DMS53 treated with DMSO at 0.1 percent for 48 hours (cell line): ENCODE data around the gene LARGE1.
"Not testable (repeated sequence)": the region's sequence is repeated elsewhere in the genome, so short reads cannot be mapped to it uniquely, and the experiment has no call there.

ENCODE experiments used
- DNase-seq: peaks from one replicate; lab custom pipeline; 2025; ENCODE audit not compliant: unreplicated experiment; lab: John Stamatoyannopoulos, UW

The LARGE1 gene

GRCh38 chr22:33389936-33390335 is 530.3 kb downstream of the LARGE1 start:
- no peak for DNase-seq

GRCh38 chr22:33386270-33386669 is 534.0 kb downstream of the LARGE1 start:
- no peak for DNase-seq

GRCh38 chr22:33385611-33386010 is 534.7 kb downstream of the LARGE1 start:
- DNase-seq: no peak

GRCh38 chr22:33382436-33382835 is 537.8 kb downstream of the LARGE1 start:
- no peak for DNase-seq

GRCh38 chr22:33381531-33382406 is 538.5 kb downstream of the LARGE1 start:
- no peak for DNase-seq

GRCh38 chr22:33380789-33381530 is 539.3 kb downstream of the LARGE1 start:
- DNase-seq: no peak

- no peak for DNase-seq
These were observed 540.4 kb downstream of the LARGE1 start for GRCh38 chr22:33379836-33380235.

- DNase-seq: no peak
These were observed 547.4 kb downstream of the LARGE1 start for GRCh38 chr22:33372875-33373274.

- not testable (repeated sequence) for DNase-seq
These were observed 557.0 kb downstream of the LARGE1 start for GRCh38 chr22:33363256-33363655.

- DNase-seq: no peak
These were observed 557.6 kb downstream of the LARGE1 start for GRCh38 chr22:33362702-33363101.

- DNase-seq: no peak
These were observed 558.7 kb downstream of the LARGE1 start for GRCh38 chr22:33361581-33361980.

GRCh38 chr22:33357981-33358399 is 562.3 kb downstream of the LARGE1 start:
- DNase-seq: no peak

GRCh38 chr22:33354928-33355327 is 565.3 kb downstream of the LARGE1 start:
- no peak for DNase-seq

- DNase-seq: no peak
These were observed 566.8 kb downstream of the LARGE1 start for GRCh38 chr22:33353502-33353901.

- DNase-seq: no peak
These were observed 567.5 kb downstream of the LARGE1 start for GRCh38 chr22:33352768-33353167.

- no peak for DNase-seq
These were observed 569.3 kb downstream of the LARGE1 start for GRCh38 chr22:33350961-33351360.

GRCh38 chr22:33350491-33350890 is 569.8 kb downstream of the LARGE1 start:
- DNase-seq: no peak

GRCh38 chr22:33347002-33347401 is 573.3 kb downstream of the LARGE1 start:
- no peak for DNase-seq

- DNase-seq: no peak
These were observed 578.7 kb downstream of the LARGE1 start for GRCh38 chr22:33341611-33342010.

GRCh38 chr22:33337524-33337923 is 582.8 kb downstream of the LARGE1 start:
- DNase-seq: no peak

- DNase-seq: no peak
These were observed 584.5 kb downstream of the LARGE1 start for GRCh38 chr22:33335611-33336279.

GRCh38 chr22:33332538-33332937 is 587.7 kb downstream of the LARGE1 start:
- no peak for DNase-seq
